A673 (cell line): ENCODE results near the gene SLIT3. TPM values are rescaled to one million over a fixed set of nuclear protein-coding genes. Genes with fewer than 3 reads are reported as not detected.

Source experiments
- BruUV-seq: library from RNA; stranded (reverse); fragments of 400-500 nt; replicated peaks from 2 replicates; lab custom pipeline; 2021; lab: Mats Ljungman, UMichigan
- CTCF ChIA-PET: fragments of 300-600 bp; sonication (Branson Sonifier 250); formaldehyde crosslinking; loops from one replicate; lab custom pipeline; 2022; ENCODE audit warnings: antibody characterized with exemption; lab: Charles Lee
- POLR2A ChIA-PET: fragments of 300-600 bp; sonication (Branson Sonifier 250); formaldehyde crosslinking; loops from one replicate; lab custom pipeline; 2022; ENCODE audit warnings: antibody characterized with exemption; ENCODE audit not compliant: low non-redundant PET; lab: Charles Lee
- DNase-seq: peaks from one replicate; pipeline ENCODE4 v3.0.0-alpha.2; 2015; ENCODE audit warnings: low spot score
- H3K27ac ChIP-seq: fragments of 200-600 bp; sonication (generic); 2 replicates; pipeline ENCODE4 v1.5.1; 2016; ENCODE audit warnings: mixed run types, low read depth, mild to moderate bottlenecking, mixed read lengths, antibody characterized with exemption, low read length; ENCODE audit not compliant: poor library complexity, severe bottlenecking
- H3K27me3 ChIP-seq: fragments of 200-600 bp; sonication (generic); replicated peaks from 2 replicates; pipeline ENCODE4 v1.6.1; 2017; ENCODE audit warnings: mixed run types, low read depth, mild to moderate bottlenecking, mixed read lengths, antibody characterized with exemption, low read length; ENCODE audit not compliant: insufficient read depth, poor library complexity
- H3K36me3 ChIP-seq: fragments of 200-600 bp; sonication (generic); 2 replicates; pipeline ENCODE4 v1.6.1; 2016; ENCODE audit warnings: mixed run types, mild to moderate bottlenecking, mixed read lengths, antibody characterized with exemption, low read length; ENCODE audit not compliant: insufficient read depth, poor library complexity, severe bottlenecking
- H3K4me1 ChIP-seq: fragments of 200-600 bp; sonication (generic); 2 replicates; pipeline ENCODE4 v1.6.1; 2017; ENCODE audit warnings: mixed run types, mild to moderate bottlenecking, mixed read lengths, antibody characterized with exemption, low read length; ENCODE audit not compliant: insufficient read depth, poor library complexity, severe bottlenecking
- H3K4me3 ChIP-seq: fragments of 200-600 bp; sonication (generic); 2 replicates; pipeline ENCODE4 v1.5.1; 2016; ENCODE audit warnings: low read depth, mixed run types, mild to moderate bottlenecking, mixed read lengths, low read length; ENCODE audit not compliant: poor library complexity, severe bottlenecking
- H3K9me3 ChIP-seq: fragments of 200-600 bp; sonication (generic); 2 replicates; pipeline ENCODE4 v1.6.1; 2016; ENCODE audit warnings: mixed run types, low read depth, mild to moderate bottlenecking, mixed read lengths, antibody characterized with exemption, low read length; ENCODE audit not compliant: poor library complexity, severe bottlenecking
- EZH2 ChIP-seq: fragments of 200-600 bp; sonication (generic); IDR thresholded peaks from 2 replicates; pipeline ENCODE4 v1.6.1; 2017; ENCODE audit warnings: borderline replicate concordance, low read depth, mild to moderate bottlenecking, mixed read lengths, antibody characterized with exemption, low read length; ENCODE audit not compliant: poor library complexity, severe bottlenecking
- intact Hi-C: fragments of 100-400 bp; cut with micrococcal nuclease; formaldehyde crosslinking; loops from one replicate; pipeline ENCODE4 v1.10.0; 2022; ENCODE audit not compliant: unreplicated experiment
- total RNA-seq: library from RNA; stranded (reverse); gene quantifications from 2 replicates; pipeline ENCODE4 v1.2.3, GENCODE V29; 2021
- TF ChIP-seq, protein P1 (sequence below): fragments of 300-800, 200-600 bp; sonication (generic); conservative IDR thresholded peaks from 2 replicates; pipeline ENCODE4 v1.5.1; 2017; ENCODE audit warnings: low read depth, mild to moderate bottlenecking, antibody characterized with exemption, low read length, moderate library complexity, mixed read lengths

SLIT3 gene
- total RNA-seq, 1 experiment from 2014 or later, result not detected

DNA sequence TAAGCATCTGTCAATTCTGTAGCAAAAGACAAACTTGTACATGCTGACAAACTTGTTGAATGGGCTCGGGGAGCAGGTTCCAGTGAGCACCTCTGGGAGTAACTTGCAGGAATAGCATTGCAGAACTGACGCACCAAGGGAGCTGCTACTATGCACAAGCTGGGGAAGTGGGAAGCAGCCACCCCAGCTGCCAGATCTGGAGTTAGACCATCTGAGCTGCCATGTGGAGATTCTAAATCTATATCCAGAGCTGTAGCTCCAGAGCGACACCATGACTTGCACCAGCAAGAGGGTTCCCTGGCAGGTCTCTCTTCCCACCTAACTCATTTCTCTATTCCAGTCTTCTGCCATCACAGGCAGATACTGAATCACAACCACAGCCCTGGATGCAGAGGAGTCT lies 375.8 kb downstream of the SLIT3 start:
- Histone ChIP-seq H3K27me3 (peaks cover 83% of the 10 kb centered on the region), H3K4me3 (no peak overlapping the region), H3K27ac (no peak overlapping the region), H3K4me1 (no peaks in the 10 kb centered on the region), H3K36me3 (no peaks in the 10 kb centered on the region), H3K9me3 (no peaks in the 10 kb centered on the region)
- no TSS peak for BruUV-seq
- CTCF ChIA-PET, result no interaction called here
- intact Hi-C loops, result loop anchor here (10.0 kb wide), 1 partner anchor 1450 kb away; no protein-coding TSS in a partner anchor
- POLR2A ChIA-PET, result no interaction called here
- no peak for TF ChIP-seq EZH2
- TF ChIP-seq, protein P1, sequence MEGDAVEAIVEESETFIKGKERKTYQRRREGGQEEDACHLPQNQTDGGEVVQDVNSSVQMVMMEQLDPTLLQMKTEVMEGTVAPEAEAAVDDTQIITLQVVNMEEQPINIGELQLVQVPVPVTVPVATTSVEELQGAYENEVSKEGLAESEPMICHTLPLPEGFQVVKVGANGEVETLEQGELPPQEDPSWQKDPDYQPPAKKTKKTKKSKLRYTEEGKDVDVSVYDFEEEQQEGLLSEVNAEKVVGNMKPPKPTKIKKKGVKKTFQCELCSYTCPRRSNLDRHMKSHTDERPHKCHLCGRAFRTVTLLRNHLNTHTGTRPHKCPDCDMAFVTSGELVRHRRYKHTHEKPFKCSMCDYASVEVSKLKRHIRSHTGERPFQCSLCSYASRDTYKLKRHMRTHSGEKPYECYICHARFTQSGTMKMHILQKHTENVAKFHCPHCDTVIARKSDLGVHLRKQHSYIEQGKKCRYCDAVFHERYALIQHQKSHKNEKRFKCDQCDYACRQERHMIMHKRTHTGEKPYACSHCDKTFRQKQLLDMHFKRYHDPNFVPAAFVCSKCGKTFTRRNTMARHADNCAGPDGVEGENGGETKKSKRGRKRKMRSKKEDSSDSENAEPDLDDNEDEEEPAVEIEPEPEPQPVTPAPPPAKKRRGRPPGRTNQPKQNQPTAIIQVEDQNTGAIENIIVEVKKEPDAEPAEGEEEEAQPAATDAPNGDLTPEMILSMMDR, result no peak
- no peak for DNase-seq

DNA sequence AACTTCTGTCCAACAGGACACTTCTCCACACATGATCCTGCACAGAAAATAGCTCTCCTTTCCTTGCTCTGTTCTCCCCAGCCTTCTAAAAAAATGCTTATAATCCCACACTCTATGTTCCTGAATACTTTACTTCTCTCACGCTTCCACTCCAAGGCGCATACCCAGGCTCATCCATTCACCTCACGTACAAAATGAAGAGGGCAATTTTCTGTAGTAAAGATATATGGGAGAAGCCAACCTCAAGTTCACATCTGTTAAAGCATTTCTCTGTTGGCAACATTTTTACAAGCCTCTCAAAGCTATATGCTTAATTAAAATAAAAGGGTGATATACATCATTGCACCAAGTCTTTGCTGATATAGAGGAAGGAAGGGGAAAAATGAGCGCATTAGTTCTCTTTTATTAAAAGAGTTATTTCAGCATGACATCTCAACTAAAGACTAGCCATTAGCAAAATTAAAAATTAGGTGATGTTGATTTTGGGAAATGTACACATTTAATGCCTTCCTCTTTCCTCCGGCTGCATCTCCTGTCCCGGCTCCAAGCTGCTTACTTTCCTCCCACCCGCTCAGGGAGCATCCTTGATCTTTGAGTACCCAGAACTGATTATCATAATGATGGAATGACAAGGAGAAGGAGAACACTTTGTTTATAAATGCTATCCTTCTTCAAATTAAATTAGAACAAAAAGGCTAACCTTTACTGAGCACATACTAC lies 379.6 kb downstream of the SLIT3 start:
- H3K4me3 ChIP-seq, result no peak overlapping the region
- ChIA-PET CTCF (no interaction called here), POLR2A (no interaction called here)
- no peaks in the 10 kb centered on the region for H3K9me3 ChIP-seq
- no TSS peak for BruUV-seq
- intact Hi-C loops, result loop anchor here (10.0 kb wide), 1 partner anchor 1447 kb away; no protein-coding TSS in a partner anchor
- peaks cover 83% of the 10 kb centered on the region for H3K27me3 ChIP-seq
- H3K27ac ChIP-seq, result no peak overlapping the region
- no peaks in the 10 kb centered on the region for H3K4me1 ChIP-seq
- no peaks in the 10 kb centered on the region for H3K36me3 ChIP-seq
- no peak for TF ChIP-seq EZH2
- TF ChIP-seq, protein P1, result no peak
- DNase-seq, result no peak

DNA sequence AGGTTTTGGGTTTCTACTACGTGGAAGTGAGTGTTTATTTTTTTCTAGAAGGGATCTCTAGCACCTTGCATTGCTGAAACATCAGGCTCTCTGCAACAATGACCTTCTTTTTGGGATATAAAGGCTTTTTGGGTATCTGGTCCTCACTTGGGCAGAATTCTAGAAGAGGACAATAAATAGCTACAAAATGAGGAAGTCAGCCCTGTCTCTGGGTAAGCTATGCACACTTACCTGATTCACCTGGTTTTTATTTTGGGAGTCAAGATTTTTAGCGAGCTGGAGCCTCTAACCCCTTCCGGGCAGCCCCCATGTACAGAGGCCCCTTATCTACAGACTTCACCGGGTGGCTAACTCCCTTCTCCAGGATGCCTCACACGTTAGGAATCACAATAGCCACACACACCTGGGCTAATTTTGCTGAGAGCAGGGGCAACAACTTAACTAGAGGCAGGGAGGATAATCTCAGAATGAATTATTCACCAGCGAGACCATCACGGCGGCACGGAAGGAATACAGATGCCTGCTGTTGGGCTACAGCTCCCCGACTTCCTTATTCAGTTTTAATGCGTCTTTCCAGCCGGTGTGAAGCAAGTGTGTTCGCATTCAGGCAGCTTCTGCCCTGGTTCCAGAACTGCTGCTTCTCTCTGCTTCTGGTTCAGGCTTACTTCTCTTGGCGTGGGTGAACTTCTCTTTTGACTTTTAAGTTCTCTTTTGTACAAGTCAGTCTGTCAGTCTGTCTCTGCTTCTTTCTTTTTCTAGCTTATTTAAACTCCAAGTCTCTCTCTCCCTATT lies 380.7 kb downstream of the SLIT3 start:
- DNase-seq, result no peak
- no TSS peak for BruUV-seq
- ChIA-PET CTCF (no interaction called here), POLR2A (no interaction called here)
- Histone ChIP-seq H3K27ac (no peak overlapping the region), H3K27me3 (peaks cover 83% of the 10 kb centered on the region), H3K4me1 (no peaks in the 10 kb centered on the region), H3K36me3 (no peaks in the 10 kb centered on the region), H3K4me3 (no peak overlapping the region), H3K9me3 (no peaks in the 10 kb centered on the region)
- intact Hi-C loops, result loop anchor here (10.0 kb wide), 1 partner anchor 1445 kb away; no protein-coding TSS in a partner anchor
- TF ChIP-seq, protein P1, result no peak
- no peak for TF ChIP-seq EZH2
